ENCODE results near the gene NGEF.
"Not testable (repeated sequence)": the region's sequence is repeated elsewhere in the genome, so short reads cannot be mapped to it uniquely, and the experiment has no call there.

Gene NGEF, protein sequence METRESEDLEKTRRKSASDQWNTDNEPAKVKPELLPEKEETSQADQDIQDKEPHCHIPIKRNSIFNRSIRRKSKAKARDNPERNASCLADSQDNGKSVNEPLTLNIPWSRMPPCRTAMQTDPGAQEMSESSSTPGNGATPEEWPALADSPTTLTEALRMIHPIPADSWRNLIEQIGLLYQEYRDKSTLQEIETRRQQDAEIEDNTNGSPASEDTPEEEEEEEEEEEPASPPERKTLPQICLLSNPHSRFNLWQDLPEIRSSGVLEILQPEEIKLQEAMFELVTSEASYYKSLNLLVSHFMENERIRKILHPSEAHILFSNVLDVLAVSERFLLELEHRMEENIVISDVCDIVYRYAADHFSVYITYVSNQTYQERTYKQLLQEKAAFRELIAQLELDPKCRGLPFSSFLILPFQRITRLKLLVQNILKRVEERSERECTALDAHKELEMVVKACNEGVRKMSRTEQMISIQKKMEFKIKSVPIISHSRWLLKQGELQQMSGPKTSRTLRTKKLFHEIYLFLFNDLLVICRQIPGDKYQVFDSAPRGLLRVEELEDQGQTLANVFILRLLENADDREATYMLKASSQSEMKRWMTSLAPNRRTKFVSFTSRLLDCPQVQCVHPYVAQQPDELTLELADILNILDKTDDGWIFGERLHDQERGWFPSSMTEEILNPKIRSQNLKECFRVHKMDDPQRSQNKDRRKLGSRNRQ

DNA sequence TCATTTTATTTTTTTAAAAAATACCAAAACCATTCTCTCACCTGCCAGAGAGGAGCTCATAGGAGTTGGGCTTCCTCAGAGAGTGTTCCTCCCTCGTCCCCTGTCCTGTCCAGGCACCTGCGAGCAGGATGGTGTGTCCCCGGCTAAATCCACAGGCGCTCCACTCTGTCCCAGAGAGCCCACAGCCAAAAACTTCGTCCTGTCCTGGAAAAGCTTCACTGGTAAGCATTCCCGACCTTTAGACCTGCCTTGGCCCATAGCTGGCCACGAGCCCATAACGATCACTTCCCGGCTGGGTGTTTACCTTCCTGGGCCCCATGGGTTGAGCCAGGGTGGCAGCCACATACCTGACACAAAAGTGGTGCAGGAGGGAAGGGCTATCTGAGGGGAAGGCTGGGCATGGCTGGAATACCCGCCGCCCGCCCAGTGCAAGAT lies at the start of gene NGEF:
TSS of gene NGEF (minus strand) at position 230 of the 435 bp plus-strand sequence. CDS start 38,366 bp downstream, outside the sequence.
- DNase-seq = no peak

GRCh38 chr2:233062451-233062850 lies 49.4 kb upstream of the NGEF start:
- no peak for DNase-seq

- DNase-seq = no peak
Measured at GRCh38 chr2:233061591-233062450, 48.8 kb upstream of the NGEF start.

DNA sequence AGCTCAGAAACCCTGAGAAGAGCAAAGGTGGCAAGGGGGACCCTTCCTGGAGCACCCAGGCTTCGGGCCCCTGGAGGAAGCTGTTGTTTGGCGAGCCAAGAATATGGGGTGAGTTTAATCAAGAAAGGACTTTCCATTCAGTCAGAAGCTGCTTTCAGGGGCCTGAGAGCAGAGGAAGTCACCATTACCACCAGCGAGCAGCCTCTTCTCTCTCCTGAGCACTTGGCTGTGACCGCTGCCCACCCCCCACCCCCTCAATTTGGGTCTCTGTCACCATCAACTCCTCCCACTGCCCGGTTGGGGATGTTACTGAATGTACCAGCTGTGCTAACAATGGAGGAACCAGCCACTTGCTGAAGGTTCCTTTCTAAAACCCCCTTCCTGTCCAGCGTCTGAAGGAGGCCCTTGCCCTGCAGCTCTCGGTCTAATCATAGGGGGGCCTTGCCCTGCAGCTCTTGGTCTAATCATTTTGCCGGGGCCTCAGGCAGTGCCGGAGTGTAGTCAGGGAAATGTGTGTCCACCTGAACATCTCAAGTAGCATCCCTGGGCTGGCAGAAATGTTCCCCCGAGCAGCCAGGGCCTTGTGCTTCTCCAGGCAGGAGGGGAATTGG lies 48.0 kb upstream of the NGEF start:
- DNase-seq = no peak

- DNase-seq = no peak
Measured at GRCh38 chr2:233060501-233060979, 47.5 kb upstream of the NGEF start.

- DNase-seq = peak; percentile 86
Measured at GRCh38 chr2:233059797-233060500, 46.9 kb upstream of the NGEF start, which contains the start of gene INPP5D. Gene INPP5D (plus strand): TSS chr2:233060342. CDS start chr2:233060479, 137 bp downstream.

GRCh38 chr2:233059547-233059796 lies 46.4 kb upstream of the NGEF start:
- no peak for DNase-seq

DNA sequence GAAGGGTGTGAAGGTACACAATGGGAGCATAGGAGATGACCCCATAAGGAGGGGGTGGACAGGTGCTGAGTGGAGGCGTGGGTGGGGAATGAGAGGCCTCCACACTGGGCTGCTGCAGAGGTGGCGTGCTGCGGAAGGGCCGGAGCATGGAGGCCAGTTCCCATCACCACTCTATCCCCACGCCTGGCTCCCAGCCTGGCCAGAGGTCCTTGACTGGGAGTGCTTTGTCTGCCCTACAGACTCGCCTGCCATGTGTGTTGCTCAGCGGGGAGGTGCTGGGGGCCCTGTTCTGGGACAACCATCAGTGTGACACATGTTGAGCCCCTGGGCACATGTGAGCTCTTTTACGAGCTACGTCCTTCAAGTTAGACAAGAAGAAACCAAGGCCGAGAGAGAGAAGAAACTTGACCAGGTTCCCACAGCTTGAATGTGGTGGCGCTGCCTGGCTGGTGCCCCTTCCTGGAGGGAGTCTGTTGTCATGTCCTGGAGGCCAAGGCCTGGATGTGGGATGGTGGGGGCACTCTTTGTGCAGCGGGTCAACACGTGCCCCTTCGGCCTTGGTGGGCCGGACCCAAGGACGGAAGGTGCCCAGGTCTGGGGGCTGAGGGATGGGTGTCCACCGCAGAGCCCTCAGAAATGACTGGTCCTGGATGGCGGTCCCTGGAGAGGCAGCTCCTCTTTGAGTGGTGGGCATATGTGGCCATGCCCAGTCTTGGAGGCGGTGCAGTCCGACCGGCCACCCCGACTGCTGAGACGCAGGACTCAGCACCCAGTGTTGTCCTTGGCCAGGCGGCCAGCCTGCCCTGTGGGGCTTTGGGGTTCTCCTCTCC lies 45.9 kb upstream of the NGEF start:
- DNase-seq = no peak

DNA sequence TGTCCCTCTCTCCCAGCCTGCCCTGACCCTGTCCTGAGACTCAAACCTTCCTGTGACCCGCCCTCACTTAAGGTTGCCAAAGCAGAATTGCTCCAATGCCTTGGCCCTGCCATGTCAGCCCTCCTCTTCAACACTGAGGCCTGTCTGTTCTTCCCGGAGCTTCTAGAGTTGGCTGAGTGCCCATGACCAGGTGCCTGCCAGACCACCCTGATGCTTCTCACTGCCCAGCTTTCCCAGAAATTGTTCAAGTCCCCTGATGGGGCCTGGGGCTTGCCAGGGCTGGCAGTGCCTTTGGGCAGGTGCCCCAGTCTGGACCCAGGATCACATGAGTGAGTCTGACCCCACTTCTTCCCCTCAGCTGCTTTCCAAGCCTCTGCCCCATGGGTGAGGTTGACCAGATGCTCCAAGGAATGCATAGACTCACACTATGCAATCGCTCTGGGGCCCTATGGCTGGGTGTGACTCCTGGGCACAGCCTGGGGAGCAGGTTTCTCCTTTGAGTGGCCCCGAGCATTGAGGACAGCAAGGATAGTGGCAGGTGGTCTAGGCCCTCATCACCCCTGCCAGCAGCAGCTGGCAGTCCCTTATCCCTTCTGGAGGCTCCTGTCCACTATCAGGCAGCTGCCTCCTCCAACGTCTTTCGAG lies 44.0 kb upstream of the NGEF start:
- no peak for DNase-seq

DNA sequence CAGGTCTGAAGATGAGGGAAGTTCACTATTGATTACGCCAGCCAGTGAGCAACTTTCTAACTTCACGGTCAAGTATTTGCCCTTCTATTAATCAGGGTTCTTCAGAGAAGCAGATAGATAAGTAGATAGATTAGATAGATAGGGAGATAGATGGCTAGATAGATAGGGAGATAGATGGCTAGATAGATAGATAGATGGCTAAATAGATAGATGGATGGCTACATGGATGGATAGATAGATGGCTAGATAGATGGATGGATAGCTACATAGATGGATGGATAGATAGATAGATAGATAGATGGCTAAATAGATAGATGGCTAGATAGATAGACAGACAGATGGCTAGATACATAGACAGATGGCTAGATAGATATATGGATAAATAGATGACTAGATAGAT lies 42.3 kb upstream of the NGEF start:
- DNase-seq = no peak

DNA sequence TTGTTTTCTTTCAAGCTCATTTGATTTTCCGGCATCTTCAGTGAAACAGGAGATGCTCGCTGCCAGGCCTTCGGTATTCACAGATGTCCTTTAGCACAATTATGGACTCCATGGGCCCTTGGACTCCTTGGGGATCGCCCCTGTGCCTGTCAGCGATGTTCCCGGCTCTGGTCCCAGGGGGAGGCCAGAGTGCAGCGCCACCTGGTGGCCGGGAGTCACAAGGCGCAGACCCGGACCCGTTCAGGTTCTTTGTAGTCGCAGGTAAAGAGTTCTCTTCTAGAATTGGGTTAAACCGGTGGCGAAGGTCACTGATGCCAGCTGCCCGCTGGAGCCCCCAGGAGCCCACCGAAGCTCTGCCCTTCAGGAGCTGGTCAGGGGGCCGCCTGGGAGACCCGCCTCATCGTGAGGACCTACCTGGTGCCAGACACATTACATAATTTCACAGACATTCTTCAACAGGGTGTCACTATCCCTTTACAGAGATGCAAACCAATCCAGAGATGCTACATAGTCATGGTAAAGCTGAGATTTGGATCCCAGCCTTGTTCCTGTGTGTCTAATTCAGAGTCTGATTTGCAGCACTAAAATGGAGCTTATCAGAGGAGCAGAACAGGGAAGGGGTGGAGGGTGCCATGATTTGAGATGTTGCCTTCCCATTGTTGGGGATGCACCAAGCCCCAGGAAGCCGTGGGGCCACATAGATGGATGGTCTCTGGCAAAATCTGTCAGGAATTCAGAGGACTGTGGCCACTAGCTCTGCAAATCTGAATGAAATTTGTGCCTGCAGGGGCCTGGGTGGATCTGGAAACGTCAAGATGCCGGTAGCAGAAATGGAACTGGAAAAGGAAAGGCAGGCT lies 41.1 kb upstream of the NGEF start:
- peak; percentile 73 for DNase-seq

DNA sequence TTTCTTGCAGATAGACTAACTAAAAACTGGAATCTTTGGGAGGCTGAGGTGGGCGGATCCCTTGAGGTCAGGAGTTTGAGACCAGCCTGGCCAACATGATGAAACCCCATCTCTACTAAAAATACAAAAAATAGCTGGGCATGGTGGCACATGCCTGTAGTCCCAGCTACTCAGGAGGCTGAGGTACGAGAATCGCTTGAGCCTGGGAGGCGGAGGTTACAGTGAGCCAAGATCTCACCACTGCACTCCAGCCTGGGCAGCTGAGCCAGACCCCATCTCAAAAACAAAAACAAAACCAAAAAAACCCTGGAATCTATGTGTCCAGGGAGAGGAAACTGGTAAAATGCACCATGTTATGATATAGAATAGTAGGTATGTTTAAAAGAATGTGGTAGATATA lies 39.5 kb upstream of the NGEF start:
- DNase-seq = not testable (repeated sequence)

DNA sequence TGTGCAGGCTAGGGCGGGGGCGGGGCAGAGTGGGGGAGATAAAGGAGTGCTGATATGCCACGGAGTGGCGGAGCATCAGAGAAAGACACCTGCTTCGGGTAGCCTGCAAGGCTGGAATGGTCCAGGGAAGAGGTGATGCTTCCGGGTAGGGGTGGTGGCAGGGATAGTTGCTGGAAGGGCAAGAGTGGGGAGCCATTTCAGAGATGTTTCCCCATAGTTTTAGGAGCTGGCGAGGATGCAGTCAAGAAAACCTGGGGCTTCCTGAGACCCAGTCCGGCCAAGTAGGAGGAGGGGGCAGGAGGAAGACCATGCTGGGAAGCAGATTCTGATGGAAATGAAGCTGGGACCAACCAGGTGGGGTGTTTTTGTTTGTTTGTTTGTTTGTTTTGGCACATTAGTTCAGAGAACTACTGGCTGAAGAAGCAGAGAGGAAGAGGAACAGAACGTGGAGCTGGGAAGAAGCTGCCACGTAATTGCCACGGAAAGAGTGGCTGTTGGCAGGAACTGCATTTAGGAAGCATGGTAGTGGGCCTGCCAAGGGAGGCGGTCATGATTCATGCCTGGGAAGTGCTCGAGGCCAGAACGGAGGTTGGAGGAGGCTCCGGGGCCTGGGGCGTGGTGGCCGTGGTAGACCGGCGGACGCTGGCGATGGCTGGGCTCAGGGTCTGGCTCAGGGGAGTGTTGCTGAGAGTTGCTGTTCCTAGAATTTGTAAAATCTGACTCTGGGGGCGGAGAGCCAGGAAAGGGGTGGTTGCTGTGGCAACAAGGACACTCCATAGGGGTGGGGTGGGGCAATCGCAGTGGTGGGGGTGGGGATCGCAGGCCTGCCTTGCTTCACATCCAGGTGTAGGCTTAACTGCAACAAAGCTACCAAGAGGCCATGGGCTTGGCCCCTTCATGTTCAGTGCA lies 38.4 kb upstream of the NGEF start:
- no peak for DNase-seq

DNA sequence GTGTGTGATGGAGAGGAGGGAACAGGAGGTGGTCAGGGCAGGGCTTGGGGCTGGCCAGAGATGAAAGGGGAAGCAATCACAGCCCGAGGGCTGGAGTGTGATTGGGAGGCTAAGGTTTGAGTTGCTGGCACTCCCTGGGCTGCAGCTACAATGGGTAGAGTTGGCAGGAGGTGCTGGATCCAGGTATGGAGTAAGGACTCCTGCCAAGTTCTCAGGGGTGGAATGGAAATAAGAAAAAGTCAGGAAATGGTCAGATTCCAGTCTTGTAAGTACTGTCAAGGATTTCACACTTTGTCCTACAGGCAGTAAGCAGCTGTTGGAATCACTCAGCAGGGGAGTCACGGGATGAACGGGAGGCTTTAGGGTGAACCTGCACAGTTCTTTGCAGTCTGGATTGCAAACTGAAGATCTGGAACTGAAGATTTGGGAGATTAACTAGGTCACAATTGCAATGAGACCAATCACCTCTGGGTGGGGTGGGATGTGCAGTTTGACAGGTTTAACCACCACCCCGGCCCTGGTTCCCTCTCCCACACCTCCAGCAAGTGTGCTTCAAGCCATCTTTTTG lies 36.2 kb upstream of the NGEF start:
- peak; percentile 29 for DNase-seq

- DNase-seq = no peak
Measured at GRCh38 chr2:233048569-233049193, 35.6 kb upstream of the NGEF start.

DNA sequence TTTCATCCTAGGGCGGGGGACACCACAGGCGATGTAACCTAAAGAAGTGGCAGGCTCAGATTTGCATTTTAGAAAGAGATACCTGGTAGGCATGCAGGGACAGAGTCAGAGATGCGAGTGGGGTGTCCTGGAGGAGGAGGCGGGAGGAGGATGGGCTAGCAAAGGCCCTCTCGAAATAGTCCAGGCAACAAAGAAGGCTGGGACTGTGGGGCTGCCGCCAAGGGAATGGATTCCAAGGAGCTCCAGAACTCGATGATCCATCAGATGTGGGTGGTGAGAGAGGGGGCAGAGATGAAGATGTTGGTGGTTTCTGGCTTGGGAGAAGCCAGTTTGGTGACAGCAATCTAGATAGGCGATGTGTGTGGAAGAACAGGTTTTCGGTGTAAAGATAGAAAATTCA lies 34.6 kb upstream of the NGEF start:
- DNase-seq = no peak

DNA sequence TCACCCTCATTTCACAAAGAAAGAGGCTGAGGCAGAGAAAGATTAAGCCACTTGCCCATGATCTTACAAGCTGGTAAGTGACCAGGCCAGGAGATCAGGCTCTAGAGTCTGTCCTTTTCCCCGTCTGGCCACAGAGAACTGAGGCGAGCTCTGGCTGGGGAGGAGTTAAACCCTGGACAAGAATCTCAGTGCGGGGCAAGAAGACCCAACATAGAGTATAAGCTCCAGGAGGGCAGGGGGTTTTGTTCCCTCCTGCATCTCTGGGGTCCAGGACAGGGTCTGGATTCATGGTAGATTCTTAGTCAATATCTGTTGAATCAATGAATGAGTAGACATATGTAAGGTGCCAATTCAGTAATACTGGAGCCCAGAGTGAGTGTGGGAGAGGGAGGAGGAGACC lies 34.1 kb upstream of the NGEF start:
- no peak for DNase-seq

Measured in CD4-positive, alpha-beta T cell treated with Interleukin-17A for 1 hour (primary cell).